Midbrain (tissue), 1 donor: ENCODE measurements around the gene DPPA3.
"Not testable (repeated sequence)": the region's sequence is repeated elsewhere in the genome, so short reads cannot be mapped to it uniquely, and the experiment has no call there.

Source experiments
- DNase-seq: peaks from one replicate; lab custom pipeline; 2025; lab: John Stamatoyannopoulos, UW

The DPPA3 gene

DNA sequence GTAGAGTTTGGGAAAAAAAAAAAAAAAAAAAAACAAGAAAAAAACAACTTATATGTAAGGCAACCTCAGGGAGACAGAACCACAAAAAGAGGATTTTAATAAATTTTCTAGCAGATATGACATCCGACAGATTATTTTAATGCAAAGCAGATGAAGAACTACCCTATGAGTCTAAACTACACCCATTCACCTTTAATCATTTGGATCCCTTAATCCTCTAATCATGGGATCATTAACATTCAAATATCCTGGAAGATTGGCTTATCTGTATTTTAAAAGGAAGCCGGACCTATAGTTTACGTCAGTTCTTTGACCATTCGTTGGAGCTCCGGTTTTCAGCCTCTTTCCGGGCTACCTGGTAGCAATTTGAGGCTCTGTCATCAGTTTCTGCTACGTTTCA lies at the start of gene DPPA3:
Gene DPPA3, plus strand, starts transcription at position 301 of the 400 bp plus-strand sequence. CDS start 138 bp downstream, outside the sequence.
- no peak for DNase-seq

DNA sequence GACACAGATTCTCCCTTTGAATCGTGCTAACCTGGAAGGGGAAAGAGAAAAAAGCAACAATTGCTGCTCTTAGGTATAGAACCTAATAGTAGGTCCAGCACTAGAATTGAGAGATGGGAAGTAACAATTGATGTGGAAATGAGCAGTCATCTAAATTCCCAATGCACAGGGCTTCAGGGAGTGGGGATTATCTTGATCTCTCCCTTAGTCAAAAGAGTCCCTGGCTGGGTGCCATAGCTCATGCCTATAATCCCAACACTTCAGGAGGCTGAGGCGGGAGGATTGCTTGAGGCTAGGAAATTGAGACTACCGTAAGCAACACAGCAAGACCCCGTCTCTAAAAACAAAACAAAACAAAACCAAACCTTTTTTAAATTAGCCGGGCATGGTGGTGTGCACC lies 49.5 kb upstream of the DPPA3 start:
- no peak for DNase-seq

DNA sequence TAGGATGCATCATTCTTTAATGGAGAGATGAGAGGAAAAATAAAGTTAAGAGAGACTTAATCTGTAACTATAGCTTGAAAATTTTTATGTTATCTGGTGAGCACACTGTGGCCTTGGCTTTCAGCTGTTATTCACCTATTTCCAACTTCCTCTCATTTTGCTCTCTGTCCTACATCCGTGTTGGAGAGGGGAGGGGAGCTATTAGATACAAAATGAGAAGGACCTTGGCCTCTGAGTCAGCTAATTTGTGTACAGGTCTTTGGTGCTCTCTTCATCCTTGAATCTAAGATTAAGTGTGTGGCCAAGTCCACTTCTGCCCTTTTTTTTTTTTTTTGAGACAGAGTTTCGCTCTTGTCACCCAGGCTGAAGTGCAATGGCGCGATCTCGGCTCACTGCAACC lies 44.6 kb upstream of the DPPA3 start:
- DNase-seq: no peak

DNA sequence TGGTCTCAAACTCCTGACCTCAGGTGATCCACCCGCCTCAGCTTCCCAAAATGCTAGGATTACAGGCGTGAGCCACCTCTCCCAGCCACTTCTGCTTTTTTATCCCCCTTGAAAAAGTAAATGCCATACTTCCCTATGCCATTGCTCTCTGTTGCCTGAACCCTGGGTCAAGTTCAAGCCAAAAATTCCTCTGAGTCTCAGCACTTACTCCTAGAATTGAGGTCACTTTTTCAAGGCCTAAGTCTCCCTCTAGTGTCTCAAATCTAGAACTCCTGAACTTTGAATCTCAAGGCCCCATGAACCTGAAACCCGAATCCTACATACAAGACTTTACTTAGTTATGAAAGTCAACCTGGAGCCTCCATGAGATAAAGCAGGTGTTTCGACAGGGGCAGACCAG lies 44.1 kb upstream of the DPPA3 start:
- DNase-seq: no peak

DNA sequence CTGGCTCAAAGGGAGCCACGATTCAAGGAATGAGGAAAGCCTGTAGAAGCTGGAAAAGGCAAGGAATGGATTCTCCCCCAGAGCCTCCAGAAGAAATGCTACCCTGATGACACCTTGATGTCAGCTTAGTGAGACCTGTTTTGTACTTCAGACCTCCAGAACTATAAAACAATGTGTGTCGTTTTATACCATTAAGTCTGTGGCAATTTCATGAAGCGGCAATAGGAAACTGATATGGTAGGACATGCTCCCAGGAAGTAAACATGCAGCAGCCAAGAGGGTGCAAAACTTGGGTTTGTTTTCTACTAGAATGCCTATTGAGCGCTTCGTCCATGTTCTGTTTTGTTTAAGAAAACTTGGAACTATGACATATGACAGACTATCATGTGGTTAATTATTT lies 43.1 kb upstream of the DPPA3 start:
- DNase-seq: no peak

DNA sequence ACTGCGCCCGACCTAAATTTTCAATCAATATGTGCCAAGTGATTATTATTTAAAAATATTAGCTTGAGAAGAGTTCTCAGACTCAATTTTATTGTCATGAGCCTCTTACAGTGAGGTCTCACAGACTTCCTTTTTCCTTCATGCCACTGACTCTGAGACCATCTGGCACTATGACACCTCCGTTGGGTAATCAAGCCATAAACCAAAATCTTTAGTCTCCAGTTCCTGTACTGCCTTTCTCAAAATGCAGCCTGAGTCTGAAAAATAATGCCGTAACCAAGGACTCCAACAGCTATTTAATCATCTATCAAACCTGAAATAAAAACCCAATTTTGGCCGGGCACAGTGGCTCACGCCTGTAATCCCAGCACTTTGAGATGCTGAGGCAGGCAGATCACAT lies 35.8 kb upstream of the DPPA3 start:
- not testable (repeated sequence) for DNase-seq

DNA sequence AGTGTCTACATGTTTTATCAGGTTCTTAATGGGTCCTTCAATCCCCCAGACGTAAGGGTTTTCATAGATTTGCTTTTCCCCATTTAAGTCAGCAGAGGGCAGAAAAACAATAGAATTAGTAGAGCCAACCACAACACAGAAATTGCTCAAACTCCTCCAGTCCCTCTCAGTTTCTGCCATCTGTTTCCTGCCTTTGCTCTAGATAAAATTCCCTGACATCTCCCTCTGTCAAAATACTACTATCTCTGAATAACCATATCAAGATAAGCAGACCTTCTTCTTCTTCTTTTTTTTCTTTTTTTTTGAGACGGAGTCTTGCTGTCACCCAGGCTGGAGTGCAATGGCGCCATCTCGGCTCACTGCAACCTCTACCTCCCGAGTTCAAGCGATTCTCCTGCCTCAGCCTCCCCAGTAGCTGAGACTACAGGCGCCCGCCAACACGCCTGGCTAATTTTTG lies 33.8 kb upstream of the DPPA3 start:
- DNase-seq: peak; percentile 8

DNA sequence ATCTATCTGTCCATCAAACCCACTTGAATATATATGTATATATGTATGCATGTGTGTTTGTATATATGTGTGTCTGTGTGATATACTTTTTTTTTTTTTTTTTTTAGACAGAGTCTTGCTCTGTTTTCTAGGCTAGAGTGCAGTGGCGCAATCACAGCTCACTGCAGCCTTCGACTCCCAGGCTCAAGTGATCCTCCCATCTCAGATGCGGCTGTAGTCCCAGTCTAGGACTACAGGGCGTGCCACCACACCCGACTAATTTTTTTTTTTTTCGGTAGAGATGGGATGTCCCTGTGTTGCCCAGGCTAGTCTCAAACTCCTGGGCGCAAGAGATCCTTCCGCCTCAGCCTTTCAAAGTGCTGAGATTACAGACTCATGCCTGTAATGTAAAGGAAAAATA lies 32.5 kb upstream of the DPPA3 start:
- no peak for DNase-seq

DNA sequence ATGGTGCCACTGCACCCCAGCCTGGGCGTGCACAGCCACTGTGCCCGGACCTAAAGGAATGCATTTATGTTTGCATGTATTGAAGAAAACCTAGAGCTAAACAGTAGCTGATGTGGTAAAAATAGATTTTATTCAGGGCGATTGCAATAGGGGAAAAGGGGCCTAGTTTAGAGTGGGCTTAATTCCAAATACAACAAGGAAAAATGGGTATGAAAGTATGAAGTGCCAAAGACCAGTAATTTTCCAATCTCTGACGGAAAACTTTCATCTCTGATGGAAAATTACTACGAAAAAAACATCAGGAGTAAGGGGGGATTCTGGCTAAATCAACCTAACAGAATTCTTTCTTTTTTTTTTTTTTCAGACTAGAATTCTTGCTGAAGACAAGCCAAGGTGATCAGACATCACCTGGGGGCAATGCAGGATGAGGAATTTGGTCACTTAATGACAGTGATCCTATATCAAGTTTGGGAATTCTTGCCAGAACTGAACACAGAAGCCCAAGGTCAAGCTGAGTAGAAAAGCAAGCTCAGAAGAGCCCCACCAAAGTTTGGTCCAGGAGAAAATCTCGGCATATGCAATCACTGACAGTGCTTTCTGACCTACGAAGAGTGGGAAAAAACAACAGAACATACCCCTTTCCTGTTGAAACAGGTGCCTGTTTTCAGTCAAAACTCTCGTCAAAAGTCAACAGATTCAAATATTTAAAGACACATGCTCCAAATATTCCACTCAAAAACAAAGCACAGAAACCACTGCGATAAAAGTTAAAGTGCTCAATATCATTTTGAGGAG lies 31.8 kb upstream of the DPPA3 start:
- DNase-seq: no peak

DNA sequence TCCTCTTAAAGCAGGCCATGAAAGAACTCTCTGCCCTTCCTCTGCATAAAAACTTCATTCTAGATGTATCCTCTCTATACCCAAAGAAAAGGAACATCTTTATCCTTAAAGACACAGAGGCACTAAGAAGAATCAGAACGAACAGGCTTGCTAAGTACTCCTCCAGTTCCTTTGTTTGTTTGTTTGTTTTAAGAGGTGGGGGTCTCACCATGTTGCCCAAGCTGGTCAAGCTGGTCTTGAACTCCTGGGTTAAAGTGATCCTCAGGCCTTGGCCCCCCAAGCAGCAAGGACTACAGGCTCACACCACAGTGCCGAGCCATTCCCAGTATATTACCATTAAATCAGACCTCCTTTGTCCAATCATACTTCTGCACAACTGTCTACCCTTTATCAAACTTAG lies 29.7 kb upstream of the DPPA3 start:
- no peak for DNase-seq

DNA sequence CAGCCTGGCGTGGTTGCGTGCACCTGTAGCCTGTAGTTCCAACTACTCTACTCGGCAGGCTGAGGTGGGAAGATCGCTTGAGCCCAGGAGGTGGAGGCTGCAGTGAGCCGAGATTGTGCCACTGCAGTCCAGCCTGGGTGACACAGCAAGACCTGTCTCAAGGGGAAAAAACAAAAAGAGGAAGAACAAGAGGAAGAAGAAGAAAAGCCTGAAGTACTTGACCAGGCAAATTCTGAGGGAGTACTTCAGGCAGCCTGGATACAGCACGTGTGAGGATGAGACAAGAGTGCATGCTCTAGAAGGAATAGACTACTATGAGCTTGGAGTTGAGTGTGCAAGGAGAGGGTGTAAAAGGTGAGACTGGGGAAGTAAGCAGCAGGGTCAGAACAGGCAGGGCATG lies 17.4 kb upstream of the DPPA3 start:
- DNase-seq: no peak

DNA sequence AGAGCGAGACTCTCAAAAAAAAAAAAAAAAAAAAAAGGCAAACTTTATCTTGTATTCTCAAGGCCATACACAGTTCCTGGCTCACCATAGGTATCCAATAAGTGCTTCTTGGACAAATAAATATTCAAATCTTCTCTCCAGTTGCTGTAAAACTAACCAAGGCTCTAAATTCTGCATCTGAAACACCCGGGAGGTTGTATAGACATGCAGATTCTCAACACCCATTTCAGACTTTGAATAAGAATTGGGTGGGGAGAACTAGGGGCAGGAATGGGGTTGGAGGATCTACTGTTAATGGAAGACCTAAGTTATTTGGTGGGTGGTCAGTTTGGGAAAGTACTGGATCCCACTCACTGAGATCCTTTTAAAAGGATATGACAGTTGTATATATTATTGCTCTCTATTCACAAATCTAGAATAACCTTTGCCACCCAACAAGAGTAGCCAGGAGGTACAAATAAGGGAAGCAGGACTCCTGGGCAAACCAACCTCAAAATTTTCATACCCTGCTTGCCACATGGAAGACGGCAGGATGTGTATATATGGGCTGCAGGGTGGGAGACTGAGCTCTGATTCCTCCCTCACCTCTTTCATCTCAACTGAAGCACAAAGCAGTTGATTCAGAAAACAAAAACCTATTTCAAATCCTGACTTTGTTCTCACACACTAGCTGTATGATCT lies 16.5 kb upstream of the DPPA3 start:
- no peak for DNase-seq

DNA sequence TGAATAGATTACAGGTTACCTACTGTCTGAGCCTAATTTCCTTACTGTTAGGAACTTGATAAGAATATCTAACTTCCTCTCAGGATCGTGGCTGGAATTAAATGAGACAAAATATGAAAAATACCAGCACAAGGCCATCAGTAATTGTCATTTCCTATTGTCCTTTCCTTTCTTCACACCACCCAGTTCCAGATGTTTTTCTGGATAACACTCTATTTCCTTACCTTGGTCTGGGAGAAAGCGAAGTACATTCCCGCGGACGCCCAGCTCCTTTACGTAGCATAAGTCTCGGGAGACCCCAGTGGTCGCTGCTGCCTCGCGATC lies 16.0 kb upstream of the DPPA3 start:
- DNase-seq: no peak

DNA sequence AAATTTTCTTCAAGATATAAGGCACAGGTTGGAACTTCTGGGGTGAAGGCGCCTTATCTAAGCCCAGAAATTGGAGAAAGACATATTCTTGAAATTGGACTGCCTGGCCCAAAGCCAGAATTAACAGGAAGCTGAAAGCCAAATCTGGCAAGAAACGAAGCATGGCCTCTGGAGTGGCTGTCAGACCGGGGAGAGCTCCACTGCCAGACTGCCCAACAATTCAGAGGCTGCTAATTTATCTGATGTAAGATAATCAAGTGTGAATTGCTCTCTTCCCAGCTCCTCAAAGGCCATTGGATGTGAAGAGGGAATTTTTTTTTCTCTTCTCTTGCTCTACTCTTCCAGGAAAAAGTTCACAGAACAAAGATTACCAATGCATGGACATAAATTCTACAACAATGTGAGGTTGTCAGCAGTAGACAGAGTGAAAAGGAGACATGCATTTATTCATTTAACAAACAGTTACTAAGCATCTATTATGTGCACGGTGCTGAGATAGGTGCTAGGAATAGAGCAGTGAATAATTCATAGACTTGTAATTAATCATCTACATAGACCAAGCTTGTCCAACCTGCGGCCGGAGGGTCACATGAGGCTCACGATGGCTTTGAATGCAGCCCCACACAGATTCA lies 15.6 kb upstream of the DPPA3 start, which contains the start of gene GDF3:
Gene GDF3, minus strand, starts transcription at position 210 of the 632 bp plus-strand sequence. Its CDS starts 47 bp downstream, at position 163.
- no peak for DNase-seq

DNA sequence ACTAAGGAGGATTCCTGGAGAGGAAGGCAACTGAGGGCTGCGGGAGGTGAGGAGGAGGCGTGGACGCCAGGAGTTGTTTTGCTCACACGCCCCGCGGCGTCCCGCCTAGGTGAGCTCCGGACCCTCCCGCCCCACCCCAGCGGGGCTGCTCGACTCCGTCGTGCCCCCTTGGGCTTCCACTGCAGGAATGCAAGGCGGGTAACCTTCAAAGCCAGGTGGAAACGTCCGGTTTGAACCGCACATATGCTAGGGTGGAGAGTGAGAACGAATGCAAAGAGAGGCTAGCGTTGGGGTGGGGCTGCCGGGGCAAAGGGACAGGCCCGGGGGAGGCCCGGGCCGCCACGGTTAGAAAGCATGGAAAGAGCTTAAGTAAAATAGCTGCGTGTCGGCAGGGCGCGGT lies 5.4 kb upstream of the DPPA3 start:
- DNase-seq: no peak

DNA sequence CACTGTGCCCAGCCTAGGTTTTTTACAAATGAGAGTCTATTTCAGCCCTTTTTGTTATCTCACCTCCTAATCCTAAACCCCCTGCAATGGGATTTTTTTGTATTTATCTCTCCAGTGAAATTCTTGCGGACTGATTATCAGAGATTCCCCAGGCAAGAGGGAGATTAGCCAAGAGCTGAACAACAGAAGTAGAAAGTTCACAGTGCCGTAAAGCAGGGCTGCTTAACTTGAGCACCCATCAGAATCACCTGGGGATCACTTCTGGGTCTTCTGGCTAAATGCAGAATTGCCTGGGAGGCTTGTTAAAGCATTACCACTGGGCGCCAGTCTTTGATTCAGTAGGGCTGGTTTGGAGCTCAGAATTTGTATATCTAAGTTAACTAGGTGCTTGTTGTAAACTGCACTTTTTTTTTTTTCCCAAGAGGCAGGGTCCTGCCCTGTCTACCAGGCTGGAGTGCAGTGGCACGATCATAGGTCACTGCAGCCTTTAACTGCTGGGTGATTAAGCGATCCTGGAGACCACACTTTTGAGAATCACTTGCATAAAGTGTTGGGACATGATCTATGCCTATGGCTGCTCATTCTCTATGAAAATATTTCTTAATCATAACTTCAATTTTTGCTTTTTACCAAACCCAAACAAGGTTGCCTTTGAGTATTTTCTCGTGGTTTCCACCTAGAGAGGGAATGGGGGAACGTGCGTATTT lies 1.1 kb upstream of the DPPA3 start:
- DNase-seq: no peak

DNA sequence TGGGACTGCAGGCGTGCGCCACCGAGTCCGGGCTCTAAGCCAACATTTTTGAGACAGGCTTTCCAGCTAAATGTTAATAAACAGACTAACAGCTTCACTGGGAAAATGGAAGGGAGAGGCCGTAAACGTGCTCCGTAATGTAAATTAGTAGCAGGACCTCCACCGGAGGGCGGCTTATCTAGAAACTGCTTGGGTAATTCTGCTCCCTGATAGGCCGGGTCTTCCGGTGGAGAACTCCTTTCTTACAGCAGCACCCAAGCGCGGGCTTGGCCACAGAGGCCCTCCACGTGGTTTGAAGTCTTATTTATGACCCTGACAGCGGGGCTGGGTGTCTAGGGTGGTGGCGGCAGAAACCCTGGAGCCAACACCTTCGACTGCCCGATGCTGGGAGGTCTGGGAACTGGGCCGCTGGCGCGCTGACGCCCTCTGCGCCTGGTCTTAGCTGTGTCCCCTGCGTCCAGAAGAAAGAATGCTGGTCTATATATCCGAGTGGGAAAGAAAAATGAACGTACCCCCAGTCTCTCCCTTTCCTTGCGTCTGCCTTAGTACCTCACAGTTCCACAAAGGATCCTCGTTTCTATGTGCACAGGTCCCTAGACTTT lies 1.7 kb downstream of the DPPA3 start:
- no peak for DNase-seq

DNA sequence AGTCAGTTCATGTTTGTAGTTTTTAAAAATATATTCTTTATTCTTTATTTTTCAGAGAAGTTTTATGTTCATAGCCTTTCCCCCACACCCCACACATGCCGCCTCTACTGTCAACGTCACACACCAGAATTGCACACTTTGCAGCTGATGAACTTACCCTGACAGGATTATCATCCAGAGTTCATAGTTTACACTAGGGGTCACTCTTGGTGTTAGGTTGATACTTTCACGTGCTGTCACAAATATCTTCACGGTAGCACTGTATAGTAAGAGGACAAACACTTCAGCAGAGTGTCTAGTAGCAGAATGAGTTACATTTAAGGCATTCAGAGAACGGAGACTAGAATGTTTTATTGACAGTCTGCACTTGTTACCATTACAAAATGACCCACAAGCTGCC lies 5.1 kb downstream of the DPPA3 start:
- no peak for DNase-seq

DNA sequence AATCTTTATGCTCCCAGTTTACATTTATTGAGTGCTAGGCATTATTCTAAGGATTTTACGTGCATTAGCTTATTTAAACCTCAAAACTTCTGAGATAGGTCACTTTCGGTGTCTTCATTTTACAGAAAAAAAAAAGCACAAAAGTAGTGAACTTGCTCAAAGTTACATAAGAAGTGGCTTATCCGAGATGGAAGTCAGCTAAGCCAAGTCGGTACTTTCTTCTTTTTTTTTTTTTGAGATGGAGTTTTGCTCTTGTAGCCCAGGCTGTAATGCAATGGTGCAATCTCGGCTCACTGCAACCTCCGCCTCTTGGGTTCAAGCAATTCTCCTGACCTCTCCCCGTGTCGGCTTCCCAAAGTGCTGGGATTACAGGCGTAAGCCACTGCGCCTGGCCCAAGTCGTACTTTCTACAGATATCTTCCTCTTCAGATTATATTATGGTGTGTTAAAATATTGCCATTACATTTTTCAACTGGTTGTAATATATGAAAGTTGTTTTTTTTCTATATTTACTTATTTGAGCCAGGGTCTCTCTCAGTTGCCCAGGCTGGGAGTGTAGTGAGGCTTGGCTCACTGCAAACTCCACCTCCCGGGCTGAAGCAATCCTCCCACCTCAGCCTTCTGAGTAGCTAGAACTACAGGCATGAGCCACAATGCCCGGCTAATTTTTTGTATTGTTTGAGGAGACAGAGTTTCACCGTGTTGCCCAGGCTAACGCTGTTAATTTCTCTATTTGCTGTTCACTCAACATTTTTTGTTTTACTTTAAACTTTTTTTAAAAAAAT lies 8.9 kb downstream of the DPPA3 start:
- no peak for DNase-seq

DNA sequence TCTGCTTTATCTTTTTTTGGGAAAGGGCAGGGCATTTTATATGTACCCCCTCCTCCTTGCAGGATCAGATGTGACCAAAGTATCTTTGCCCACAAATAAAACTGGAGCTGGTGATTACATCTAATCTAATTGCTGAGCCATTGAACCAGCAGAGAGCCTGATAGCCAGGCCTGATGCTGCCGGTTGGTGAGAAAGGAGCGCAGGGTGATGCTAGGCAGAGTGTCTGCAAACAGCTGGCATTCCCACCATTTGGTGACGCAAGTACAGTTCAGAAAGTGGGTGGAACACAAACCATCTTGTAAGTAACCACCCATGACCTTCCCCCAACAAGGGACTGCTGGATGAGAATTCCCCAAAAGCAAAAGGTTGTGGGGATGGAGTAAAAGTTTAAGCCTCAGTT lies 12.7 kb downstream of the DPPA3 start:
- DNase-seq: no peak

DNA sequence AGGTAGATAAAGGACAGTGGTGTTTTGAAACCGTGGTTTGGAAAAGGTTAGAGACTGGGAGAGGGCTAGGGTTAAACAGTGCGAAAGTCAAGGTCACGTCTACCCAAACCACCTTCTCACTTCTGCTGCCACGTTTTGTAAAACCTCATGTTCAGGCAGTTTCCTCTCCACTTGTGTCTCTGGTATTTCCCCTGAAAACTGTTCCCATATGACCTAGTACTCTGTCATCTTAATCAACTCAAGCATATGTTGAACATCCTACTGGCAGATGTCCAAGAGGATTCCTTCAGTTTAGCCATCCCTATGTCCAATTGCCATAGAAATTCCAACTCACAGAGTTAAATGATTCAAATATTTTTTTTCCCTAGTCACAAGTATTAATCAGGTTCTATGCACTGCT lies 18.5 kb downstream of the DPPA3 start:
- no peak for DNase-seq
